B cell (primary cell): ENCODE measurements around the gene F2RL3.

ENCODE experiments used
- EZH2 ChIP-seq: IDR thresholded peaks from 2 replicates; pipeline ENCODE4 v1.6.1; 2012; ENCODE audit warnings: borderline replicate concordance, low read depth, mild to moderate bottlenecking, moderate library complexity, low read length; ENCODE audit not compliant: insufficient read depth, poor library complexity, severe bottlenecking
- TF ChIP-seq, protein P1 (sequence below): fragments of 200-600 bp; IDR thresholded peaks from one replicate; pipeline ENCODE4 v1.8.0; 2022; ENCODE audit warnings: antibody characterized with exemption, mild to moderate bottlenecking

DNA sequence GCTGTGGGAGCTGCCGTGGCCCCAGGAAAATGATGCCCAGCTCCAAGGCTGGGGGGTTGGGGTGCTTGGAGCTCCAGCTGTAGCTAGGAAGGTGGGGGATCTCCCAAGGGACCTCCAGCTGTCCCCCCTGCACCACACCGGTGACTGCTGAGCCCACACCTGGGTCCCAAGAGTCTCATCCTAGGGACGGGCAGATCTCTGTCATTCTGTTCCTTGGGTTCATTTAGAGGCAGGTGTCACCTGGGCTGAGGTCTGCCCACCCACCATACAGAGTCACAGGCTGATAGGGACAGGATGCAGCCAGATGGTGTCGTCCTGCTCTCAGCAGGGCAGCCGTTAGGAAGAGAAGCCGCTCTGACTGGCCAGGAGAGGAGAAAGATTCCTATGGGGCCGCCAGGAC, 5.3 kb downstream of the F2RL3 start:
- TF ChIP-seq, protein P1, sequence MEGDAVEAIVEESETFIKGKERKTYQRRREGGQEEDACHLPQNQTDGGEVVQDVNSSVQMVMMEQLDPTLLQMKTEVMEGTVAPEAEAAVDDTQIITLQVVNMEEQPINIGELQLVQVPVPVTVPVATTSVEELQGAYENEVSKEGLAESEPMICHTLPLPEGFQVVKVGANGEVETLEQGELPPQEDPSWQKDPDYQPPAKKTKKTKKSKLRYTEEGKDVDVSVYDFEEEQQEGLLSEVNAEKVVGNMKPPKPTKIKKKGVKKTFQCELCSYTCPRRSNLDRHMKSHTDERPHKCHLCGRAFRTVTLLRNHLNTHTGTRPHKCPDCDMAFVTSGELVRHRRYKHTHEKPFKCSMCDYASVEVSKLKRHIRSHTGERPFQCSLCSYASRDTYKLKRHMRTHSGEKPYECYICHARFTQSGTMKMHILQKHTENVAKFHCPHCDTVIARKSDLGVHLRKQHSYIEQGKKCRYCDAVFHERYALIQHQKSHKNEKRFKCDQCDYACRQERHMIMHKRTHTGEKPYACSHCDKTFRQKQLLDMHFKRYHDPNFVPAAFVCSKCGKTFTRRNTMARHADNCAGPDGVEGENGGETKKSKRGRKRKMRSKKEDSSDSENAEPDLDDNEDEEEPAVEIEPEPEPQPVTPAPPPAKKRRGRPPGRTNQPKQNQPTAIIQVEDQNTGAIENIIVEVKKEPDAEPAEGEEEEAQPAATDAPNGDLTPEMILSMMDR, result no peak
- TF ChIP-seq EZH2, result no peak
